HEK293 (cell line): Measurements from ENCODE around the gene POLR3A.

Experiments used
- ZBTB1 ChIP-seq: fragments of 450-650 bp; formaldehyde crosslinking; IDR thresholded peaks from 2 replicates; pipeline ENCODE4 v1.5.1; 2016; ENCODE audit warnings: missing biosample characterization, missing genetic modification characterization
- ZNF146 ChIP-seq: fragments of 450-650 bp; formaldehyde crosslinking; IDR thresholded peaks from 2 replicates; pipeline ENCODE4 v1.5.1; 2016; ENCODE audit warnings: missing biosample characterization, missing genetic modification characterization

- TF ChIP-seq ZNF146 (no peak), ZBTB1 (no peak)
Measured at GRCh38 chr10:78021201-78021600, 8.1 kb downstream of the POLR3A start.
